Testis (tissue), 2 donors: ENCODE results near the gene EPB42.

Experiments
- CTCF ChIP-seq, 3 experiments: fragments of 450-650 bp in 2 of 3; fragments of 200-600 bp in 1 of 3; sonication (generic) in 1 of 3; IDR thresholded peaks; one replicate each; pipeline ENCODE4 v1.5.1; 2016 to 2019; ENCODE audit warnings: antibody characterized with exemption in 3 of 3, mild to moderate bottlenecking in 2 of 3, moderate library complexity in 1 of 3
- POLR2A ChIP-seq: fragments of 450-650 bp; IDR thresholded peaks from one replicate; pipeline ENCODE4 v1.6.1; 2017; ENCODE audit warnings: antibody characterized with exemption, mild to moderate bottlenecking, moderate library complexity

GRCh38 chr15:43243020-43243645, 22.3 kb upstream of the EPB42 start:
- TF ChIP-seq POLR2A (no peak), CTCF (IDR thresholded peaks at IDR 0.05) (no peak)
